Frontal cortex (tissue), 4 donors: ENCODE results near the gene H6PD. TPM values are rescaled to one million over a fixed set of nuclear protein-coding genes. Genes with fewer than 3 reads are reported as not detected.

Experiments
- DNase-seq, 2 donors: peaks; one replicate each; pipeline ENCODE4 v3.0.0; 2012; ENCODE audit warnings: low spot score in 2 of 2
- FAIRE-seq: peaks from 2 replicates; lab custom pipeline; 2012; peaks lifted over from hg19 to GRCh38; lab: Jason Lieb, UNC
- total RNA-seq: library from RNA; depleted of rRNA; stranded (reverse); fragments of >200 nt; gene quantifications from one replicate; pipeline ENCODE4 v1.2.3, GENCODE V29; 2014
- donor health status: control.
- donor health status: control.
- donor health status: control.

The H6PD gene
- total RNA-seq = 5.3 TPM

GRCh38 chr1:9234223-9235095 is at the start of gene H6PD:
Gene H6PD (plus strand): TSS chr1:9234774. CDS start chr1:9244935, 10,161 bp downstream.
- no peak for FAIRE-seq
- peak; percentile 96 for DNase-seq

- no peak for FAIRE-seq
- no peak for DNase-seq
These were observed 48.3 kb upstream of the H6PD start for GRCh38 chr1:9186082-9186859.

- FAIRE-seq (no peak), DNase-seq (no peak)
These were observed 47.6 kb upstream of the H6PD start for GRCh38 chr1:9187004-9187403.

GRCh38 chr1:9190234-9190633 is 44.3 kb upstream of the H6PD start:
- no peak for DNase-seq
- FAIRE-seq = no peak

- DNase-seq (no peak), FAIRE-seq (no peak)
These were observed 43.3 kb upstream of the H6PD start for GRCh38 chr1:9191231-9191630.

GRCh38 chr1:9192578-9193232 is 41.9 kb upstream of the H6PD start:
- DNase-seq (no peak), FAIRE-seq (no peak)

GRCh38 chr1:9193233-9193625 is 41.3 kb upstream of the H6PD start:
- FAIRE-seq (no peak), DNase-seq (no peak)

- DNase-seq (no peak), FAIRE-seq (no peak)
These were observed 40.5 kb upstream of the H6PD start for GRCh38 chr1:9194024-9194423.

GRCh38 chr1:9195651-9196050 is 38.9 kb upstream of the H6PD start:
- no peak for FAIRE-seq
- no peak for DNase-seq

- FAIRE-seq (peak; percentile 19), DNase-seq (peak; percentile 59 to 61)
These were observed 38.2 kb upstream of the H6PD start for GRCh38 chr1:9196129-9197040.

GRCh38 chr1:9197186-9198099 is 37.1 kb upstream of the H6PD start:
- FAIRE-seq (no peak), DNase-seq (no peak)

GRCh38 chr1:9198538-9199361 is 35.8 kb upstream of the H6PD start:
- FAIRE-seq (no peak), DNase-seq (no peak)

- no peak for DNase-seq
- FAIRE-seq = no peak
These were observed 34.1 kb upstream of the H6PD start for GRCh38 chr1:9200441-9200840.

GRCh38 chr1:9201401-9202239 is 33.0 kb upstream of the H6PD start:
- no peak for FAIRE-seq

GRCh38 chr1:9202240-9202870 is 32.2 kb upstream of the H6PD start:
- no peak for FAIRE-seq

More at GRCh38 chr1:9201401-9202239, 33.0 kb upstream of the H6PD start:
- DNase-seq = no peak

GRCh38 chr1:9203511-9203982 is 31.0 kb upstream of the H6PD start:
- DNase-seq (no peak), FAIRE-seq (no peak)

More at GRCh38 chr1:9202240-9202870, 32.2 kb upstream of the H6PD start:
- no peak for DNase-seq
